ENCODE measurements around the gene PSMC3. TPM values are rescaled to one million over a fixed set of nuclear protein-coding genes. Genes with fewer than 3 reads are reported as not detected.

Gene PSMC3
- total RNA-seq, 3 donors from 2014 or later (not counting 1 experiment from before 2014, with no cell fraction given) = 74.0 to 85.9 (median 77.7) TPM

DNA sequence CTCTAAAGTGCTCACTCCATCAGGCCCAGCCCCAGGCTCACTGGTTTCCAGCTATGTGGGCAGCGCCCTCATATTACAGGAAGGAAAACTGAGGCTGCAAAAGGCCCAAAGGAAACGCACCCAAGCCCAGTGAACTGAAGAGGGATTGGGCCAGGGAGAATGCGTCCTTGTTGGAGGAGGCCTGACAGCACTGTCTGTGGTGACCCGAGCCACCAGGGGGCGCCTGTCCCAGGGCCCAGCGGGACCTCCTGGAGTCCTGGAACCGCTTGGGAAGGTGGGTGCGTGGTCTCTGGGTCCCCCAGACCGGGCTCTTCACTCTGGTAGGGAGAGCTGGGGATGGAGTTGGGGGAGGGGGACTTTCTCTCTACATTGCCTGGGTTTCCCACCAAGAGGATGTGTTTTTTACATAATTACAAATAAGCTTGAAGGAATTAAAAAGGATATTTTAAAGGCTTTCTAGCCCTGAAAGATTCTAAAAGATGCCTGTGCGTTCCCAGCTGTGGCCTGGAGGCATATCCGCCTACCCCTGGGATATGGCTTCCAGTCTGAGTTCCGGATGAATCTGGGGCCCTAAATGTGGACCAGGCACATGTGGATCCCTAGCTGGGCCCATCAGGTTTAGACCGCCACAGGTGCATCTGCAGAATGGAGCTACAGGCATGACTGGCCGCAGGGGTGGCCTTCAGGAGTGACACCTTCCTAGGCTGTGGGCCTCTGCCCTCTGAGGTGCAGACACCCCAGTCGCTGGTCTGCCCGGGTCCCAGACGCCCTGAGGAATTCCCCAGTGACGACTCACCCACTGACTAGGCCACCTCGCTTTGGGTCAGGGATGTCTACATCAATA, 52.1 kb downstream of the PSMC3 start:
- Histone ChIP-seq H3K9me3 (ENCODE audit: control insufficient read depth, insufficient read depth, low read length) (no peaks in the 10 kb centered on the region), H3K4me1 (ENCODE audit: control insufficient read depth, insufficient read depth, low read length) (peaks cover 39% of the 10 kb centered on the region), H3K27me3 (ENCODE audit: control insufficient read depth, insufficient read depth, low read length) (no peaks in the 10 kb centered on the region), H3K36me3 (ENCODE audit: control insufficient read depth, insufficient read depth, low read length) (no peaks in the 10 kb centered on the region), H3K27ac (ENCODE audit: low read length) (no peak overlapping the region), H3K4me3 (ENCODE audit: low read length) (no peak overlapping the region)
- Mint-ChIP-seq H3K9me3 (no peaks in the 10 kb centered on the region), H3K4me1 (peaks cover 0 to 5% of the 10 kb centered on the region in 2 donors), H3K27me3 (ENCODE audit: low read depth in 2 of 2) (no peaks in the 10 kb centered on the region), H3K27ac (peak overlapping the region in 1 of 2 donors; percentile 31), H3K4me3 (no peak overlapping the region), H3K36me3 (no peaks in the 10 kb centered on the region)
- DNase-seq (peak; percentile 82 to 91), ATAC-seq (peak; percentile 78 to 91 (median 88))
- TF ChIP-seq, protein P1, sequence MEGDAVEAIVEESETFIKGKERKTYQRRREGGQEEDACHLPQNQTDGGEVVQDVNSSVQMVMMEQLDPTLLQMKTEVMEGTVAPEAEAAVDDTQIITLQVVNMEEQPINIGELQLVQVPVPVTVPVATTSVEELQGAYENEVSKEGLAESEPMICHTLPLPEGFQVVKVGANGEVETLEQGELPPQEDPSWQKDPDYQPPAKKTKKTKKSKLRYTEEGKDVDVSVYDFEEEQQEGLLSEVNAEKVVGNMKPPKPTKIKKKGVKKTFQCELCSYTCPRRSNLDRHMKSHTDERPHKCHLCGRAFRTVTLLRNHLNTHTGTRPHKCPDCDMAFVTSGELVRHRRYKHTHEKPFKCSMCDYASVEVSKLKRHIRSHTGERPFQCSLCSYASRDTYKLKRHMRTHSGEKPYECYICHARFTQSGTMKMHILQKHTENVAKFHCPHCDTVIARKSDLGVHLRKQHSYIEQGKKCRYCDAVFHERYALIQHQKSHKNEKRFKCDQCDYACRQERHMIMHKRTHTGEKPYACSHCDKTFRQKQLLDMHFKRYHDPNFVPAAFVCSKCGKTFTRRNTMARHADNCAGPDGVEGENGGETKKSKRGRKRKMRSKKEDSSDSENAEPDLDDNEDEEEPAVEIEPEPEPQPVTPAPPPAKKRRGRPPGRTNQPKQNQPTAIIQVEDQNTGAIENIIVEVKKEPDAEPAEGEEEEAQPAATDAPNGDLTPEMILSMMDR (IDR thresholded peaks at IDR 0.05) = peak; percentile 96
- intact Hi-C loops (cut with micrococcal nuclease) = loop anchor here (1.0 kb wide), 2 partner anchors 34 to 80 kb away; partner anchors contain the start of gene SLC39A13
- 44% methylated on average over 19 of the region's 19 CpGs for WGBS (ENCODE audit: insufficient coverage)

DNA sequence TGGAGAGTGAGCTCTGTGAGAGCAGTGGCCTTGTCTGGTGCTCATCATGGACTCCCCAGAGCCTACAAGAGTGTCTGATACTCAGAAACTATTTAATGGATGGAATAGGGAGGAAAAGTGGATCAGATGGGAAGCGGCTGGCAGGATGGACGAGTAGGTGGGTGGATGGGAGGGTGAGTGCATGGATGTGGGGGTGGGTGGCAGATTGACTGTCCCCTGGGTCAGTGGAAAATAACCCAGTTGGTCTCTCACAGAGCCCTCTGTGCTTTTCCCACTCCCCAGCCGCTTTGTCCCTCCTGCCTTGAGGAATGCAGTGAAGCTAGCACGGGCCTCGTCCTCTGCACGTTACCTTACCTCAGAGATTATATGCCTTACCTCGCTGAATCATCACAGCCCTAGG, 53.8 kb downstream of the PSMC3 start:
- Mint-ChIP-seq H3K4me1 (peaks cover 0 to 5% of the 10 kb centered on the region in 2 donors), H3K27me3 (ENCODE audit: low read depth in 2 of 2) (no peaks in the 10 kb centered on the region), H3K4me3 (no peak overlapping the region), H3K9me3 (no peaks in the 10 kb centered on the region), H3K36me3 (no peaks in the 10 kb centered on the region), H3K27ac (no peak overlapping the region)
- intact Hi-C loops (cut with micrococcal nuclease) = no loop called here
- Histone ChIP-seq H3K4me1 (ENCODE audit: control insufficient read depth, insufficient read depth, low read length) (peaks cover 27% of the 10 kb centered on the region), H3K4me3 (ENCODE audit: low read length) (no peak overlapping the region), H3K9me3 (ENCODE audit: control insufficient read depth, insufficient read depth, low read length) (no peaks in the 10 kb centered on the region), H3K27ac (ENCODE audit: low read length) (no peak overlapping the region), H3K27me3 (ENCODE audit: control insufficient read depth, insufficient read depth, low read length) (no peaks in the 10 kb centered on the region), H3K36me3 (ENCODE audit: control insufficient read depth, insufficient read depth, low read length) (no peaks in the 10 kb centered on the region)
- ATAC-seq = no peak
- 85% methylated on average over 7 of the region's 7 CpGs for WGBS (ENCODE audit: insufficient coverage)
- TF ChIP-seq, protein P1 (IDR thresholded peaks at IDR 0.05) = no peak
- no peak for DNase-seq

DNA sequence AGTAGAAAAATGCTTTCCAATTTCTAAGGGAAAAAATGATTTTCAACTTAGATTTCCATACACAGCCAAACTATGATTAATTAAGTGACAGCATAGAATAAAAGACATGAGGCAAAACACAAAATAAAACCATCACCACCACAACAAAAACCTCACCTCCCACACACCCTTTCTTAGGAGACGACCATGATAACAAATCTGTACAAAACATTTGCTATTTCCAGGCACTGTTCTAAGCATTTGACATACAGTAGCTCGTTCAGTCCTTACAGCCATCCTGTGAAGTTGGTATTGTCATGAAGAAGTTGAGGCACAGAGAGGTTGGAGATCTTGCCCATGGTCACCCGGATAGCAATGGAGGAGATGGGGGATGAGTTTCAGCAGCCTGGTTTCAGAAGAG, 56.6 kb downstream of the PSMC3 start:
- Mint-ChIP-seq H3K27me3 (ENCODE audit: low read depth in 2 of 2) (peaks cover 0 to 7% of the 10 kb centered on the region in 2 donors), H3K27ac (no peak overlapping the region), H3K4me3 (no peak overlapping the region), H3K36me3 (no peaks in the 10 kb centered on the region), H3K9me3 (no peaks in the 10 kb centered on the region), H3K4me1 (peaks cover 0 to 5% of the 10 kb centered on the region in 2 donors)
- Histone ChIP-seq H3K27ac (ENCODE audit: low read length) (no peak overlapping the region), H3K36me3 (ENCODE audit: control insufficient read depth, insufficient read depth, low read length) (no peaks in the 10 kb centered on the region), H3K27me3 (ENCODE audit: control insufficient read depth, insufficient read depth, low read length) (no peaks in the 10 kb centered on the region), H3K4me1 (ENCODE audit: control insufficient read depth, insufficient read depth, low read length) (peaks cover 12% of the 10 kb centered on the region), H3K9me3 (ENCODE audit: control insufficient read depth, insufficient read depth, low read length) (no peaks in the 10 kb centered on the region), H3K4me3 (ENCODE audit: low read length) (no peak overlapping the region)
- ATAC-seq = no peak
- 52% methylated on average over 3 of the region's 3 CpGs for WGBS (ENCODE audit: insufficient coverage)
- TF ChIP-seq, protein P1 (IDR thresholded peaks at IDR 0.05) = no peak
- intact Hi-C loops (cut with micrococcal nuclease) = no loop called here
- no peak for DNase-seq

Other genes with a start within 250 kb of the PSMC3 start
- 100 to 1,000 TPM; 199 to 236 (median 228) TPM for gene ARFGAP2, start 249.6 kb downstream of the PSMC3 start, total RNA-seq
- 1 to 10 TPM in 1 of 3 donors, not detected in 2; 1.3 TPM for gene PACSIN3, start 240.0 kb downstream of the PSMC3 start, total RNA-seq
- gene DDB2, start 211.5 kb downstream of the PSMC3 start, total RNA-seq = 10 to 100 TPM; 66.0 to 75.4 (median 67.8) TPM
- 10 to 100 TPM; 15.5 to 21.9 (median 16.8) TPM for gene ACP2, start 177.6 kb downstream of the PSMC3 start, total RNA-seq
- 10 to 100 TPM; 11.3 to 26.0 (median 13.5) TPM for gene NR1H3, start 168.4 kb downstream of the PSMC3 start, total RNA-seq
- gene MADD, start 156.3 kb downstream of the PSMC3 start, total RNA-seq = 100 to 1,000 TPM; 333 to 383 (median 335) TPM
- under 1 TPM in 2 of 3 donors, not detected in 1; 0.45 to 0.53 TPM for gene MYBPC3, start 73.7 kb downstream of the PSMC3 start, total RNA-seq
- gene SPI1, start 47.9 kb downstream of the PSMC3 start, total RNA-seq = 10 to 100 TPM; 15.0 to 65.4 (median 55.4) TPM
- 10 to 100 TPM; 29.1 to 34.7 (median 32.6) TPM for gene SLC39A13, start 17.8 kb downstream of the PSMC3 start, total RNA-seq
- gene RAPSN, start 22.7 kb upstream of the PSMC3 start, total RNA-seq = 1 to 10 TPM; 1.6 to 2.2 (median 1.7) TPM
- 100 to 1,000 TPM; 128 to 168 (median 162) TPM for gene CELF1, start 126.7 kb upstream of the PSMC3 start, total RNA-seq
- 10 to 100 TPM; 19.4 to 28.6 (median 20.4) TPM for gene PTPMT1, start 139.2 kb upstream of the PSMC3 start, total RNA-seq
- 10 to 100 TPM; 17.7 to 24.1 (median 20.9) TPM for gene KBTBD4, start 152.5 kb upstream of the PSMC3 start, total RNA-seq
- gene NDUFS3, start 152.6 kb upstream of the PSMC3 start, total RNA-seq = 100 to 1,000 TPM; 114 to 138 (median 115) TPM
- gene FAM180B, start 160.2 kb upstream of the PSMC3 start, total RNA-seq = under 1 TPM in 1 of 3 donors, not detected in 2; 0.25 TPM
- gene C1QTNF4, start 168.0 kb upstream of the PSMC3 start, total RNA-seq = 1 to 10 TPM in 2 of 3 donors, under 1 TPM in 1; 0.78 to 2.0 (median 1.3) TPM
- 10 to 100 TPM; 25.0 to 32.4 (median 31.4) TPM for gene MTCH2, start 216.1 kb upstream of the PSMC3 start, total RNA-seq

Data from natural killer cell (primary cell).